Measurements from ENCODE around the gene EZR. TPM values are rescaled to one million over a fixed set of nuclear protein-coding genes. Genes with fewer than 3 reads are reported as not detected.

The EZR gene
- total RNA-seq, 4 donors from 2014 or later, result 83.7 to 168 (median 144) TPM

GRCh38 chr6:158861686-158862381 is 42.7 kb upstream of the EZR start:
- Histone ChIP-seq H3K4me3 (no peak overlapping the region), H3K36me3 (no peaks in the 10 kb centered on the region), H3K4me1 (no peaks in the 10 kb centered on the region), H3K9me3 (no peaks in the 10 kb centered on the region), H3K27ac (no peak overlapping the region), H3K27me3 (no peaks in the 10 kb centered on the region)
- TF ChIP-seq POLR2A (IDR thresholded peaks at IDR 0.05) (no peak), CTCF (IDR thresholded peaks at IDR 0.05) (no peak), EP300 (IDR thresholded peaks at IDR 0.05) (no peak)
- DNase-seq (ENCODE audit: low spot score in 2 of 2), result no peak
- 78 to 81% methylated on average over 4 of the region's 4 CpGs for WGBS, 2 donors

GRCh38 chr6:158860279-158860865 is 41.2 kb upstream of the EZR start:
- Histone ChIP-seq H3K27ac (no peak overlapping the region), H3K4me3 (no peak overlapping the region), H3K4me1 (no peaks in the 10 kb centered on the region), H3K36me3 (no peaks in the 10 kb centered on the region), H3K9me3 (no peaks in the 10 kb centered on the region), H3K27me3 (no peaks in the 10 kb centered on the region)
- 80 to 90% methylated on average over 6 of the region's 6 CpGs for WGBS, 2 donors
- TF ChIP-seq POLR2A (IDR thresholded peaks at IDR 0.05), result no peak
- TF ChIP-seq CTCF (IDR thresholded peaks at IDR 0.05), result no peak
- TF ChIP-seq EP300 (IDR thresholded peaks at IDR 0.05), result no peak
- DNase-seq (ENCODE audit: low spot score in 2 of 2), result no peak

GRCh38 chr6:158856261-158856660 is 37.1 kb upstream of the EZR start:
- Histone ChIP-seq H3K9me3 (no peaks in the 10 kb centered on the region), H3K4me1 (peaks cover 0 to 23% (median 15%) of the 10 kb centered on the region in 4 donors), H3K27ac (no peak overlapping the region), H3K4me3 (no peak overlapping the region), H3K27me3 (no peaks in the 10 kb centered on the region), H3K36me3 (no peaks in the 10 kb centered on the region)
- DNase-seq (ENCODE audit: low spot score in 2 of 2), result no peak
- 70 to 78% methylated on average over 4 of the region's 4 CpGs for WGBS, 2 donors
- TF ChIP-seq POLR2A (IDR thresholded peaks at IDR 0.05) (no peak), CTCF (IDR thresholded peaks at IDR 0.05) (no peak), EP300 (IDR thresholded peaks at IDR 0.05) (no peak)

- Histone ChIP-seq H3K27ac (peak overlapping the region in 1 of 4 donors; percentile 73), H3K9me3 (no peaks in the 10 kb centered on the region), H3K36me3 (no peaks in the 10 kb centered on the region), H3K4me1 (peaks cover 0 to 33% (median 22%) of the 10 kb centered on the region in 4 donors), H3K27me3 (no peaks in the 10 kb centered on the region), H3K4me3 (no peak overlapping the region)
- TF ChIP-seq CTCF (IDR thresholded peaks at IDR 0.05), result no peak
- TF ChIP-seq EP300 (IDR thresholded peaks at IDR 0.05), result no peak
- no peak for TF ChIP-seq POLR2A (IDR thresholded peaks at IDR 0.05)
- 76 to 84% methylated on average over 7 of the region's 7 CpGs for WGBS, 2 donors
- DNase-seq (ENCODE audit: low spot score in 2 of 2), result no peak
Measured at GRCh38 chr6:158854214-158855101, 35.3 kb upstream of the EZR start.

GRCh38 chr6:158853880-158854213 is 34.7 kb upstream of the EZR start:
- DNase-seq (ENCODE audit: low spot score in 2 of 2), result no peak
- Histone ChIP-seq H3K9me3 (no peaks in the 10 kb centered on the region), H3K27me3 (no peaks in the 10 kb centered on the region), H3K36me3 (no peaks in the 10 kb centered on the region), H3K4me1 (peaks cover 0 to 33% (median 22%) of the 10 kb centered on the region in 4 donors), H3K4me3 (no peak overlapping the region), H3K27ac (peak overlapping the region in 2 of 4 donors; percentile 10 to 73)
- WGBS, 2 donors, result 64% methylated on average over 6 of the region's 6 CpGs
- TF ChIP-seq CTCF (IDR thresholded peaks at IDR 0.05) (no peak), EP300 (IDR thresholded peaks at IDR 0.05) (no peak), POLR2A (IDR thresholded peaks at IDR 0.05) (no peak)

Data from tibial nerve (tissue), 4 donors.